Measurements from ENCODE around the gene NUP42.

Gene NUP42

GRCh38 chr7:23232966-23233365, 51.1 kb downstream of the NUP42 start:
- TF ChIP-seq CTCF (conservative IDR thresholded peaks at IDR 0.05; ENCODE audit: low read depth, low read length), result no peak
- DNase-seq (ENCODE audit: low read depth), result no peak
- no peak overlapping the region for H3K4me3 ChIP-seq (ENCODE audit: low read depth, low read length)

GRCh38 chr7:23234569-23235296, 52.9 kb downstream of the NUP42 start:
- H3K4me3 ChIP-seq (ENCODE audit: low read depth, low read length), result no peak overlapping the region
- peak; percentile 38 for DNase-seq (ENCODE audit: low read depth)
- no peak for TF ChIP-seq CTCF (conservative IDR thresholded peaks at IDR 0.05; ENCODE audit: low read depth, low read length)

- no peak overlapping the region for H3K4me3 ChIP-seq (ENCODE audit: low read depth, low read length)
- no peak for TF ChIP-seq CTCF (conservative IDR thresholded peaks at IDR 0.05; ENCODE audit: low read depth, low read length)
- DNase-seq (ENCODE audit: low read depth), result peak; percentile 74
Measured at GRCh38 chr7:23235813-23236221, 54.0 kb downstream of the NUP42 start.

GRCh38 chr7:23237000-23237399, 55.2 kb downstream of the NUP42 start:
- H3K4me3 ChIP-seq (ENCODE audit: low read depth, low read length), result no peak overlapping the region
- TF ChIP-seq CTCF (conservative IDR thresholded peaks at IDR 0.05; ENCODE audit: low read depth, low read length), result no peak
- DNase-seq (ENCODE audit: low read depth), result no peak

- no peak for DNase-seq (ENCODE audit: low read depth)
- no peak overlapping the region for H3K4me3 ChIP-seq (ENCODE audit: low read depth, low read length)
- TF ChIP-seq CTCF (conservative IDR thresholded peaks at IDR 0.05; ENCODE audit: low read depth, low read length), result no peak
Measured at GRCh38 chr7:23238983-23239652, 57.3 kb downstream of the NUP42 start.

GRCh38 chr7:23239698-23240097, 57.9 kb downstream of the NUP42 start:
- no peak for DNase-seq (ENCODE audit: low read depth)
- no peak for TF ChIP-seq CTCF (conservative IDR thresholded peaks at IDR 0.05; ENCODE audit: low read depth, low read length)
- no peak overlapping the region for H3K4me3 ChIP-seq (ENCODE audit: low read depth, low read length)

GRCh38 chr7:23242321-23242720, 60.5 kb downstream of the NUP42 start:
- TF ChIP-seq CTCF (conservative IDR thresholded peaks at IDR 0.05; ENCODE audit: low read depth, low read length), result no peak
- H3K4me3 ChIP-seq (ENCODE audit: low read depth, low read length), result no peak overlapping the region
- DNase-seq (ENCODE audit: low read depth), result no peak

Data from choroid plexus epithelial cell (primary cell).